Measurements from ENCODE around the gene BTG4. TPM values are rescaled to one million over a fixed set of nuclear protein-coding genes. Genes with fewer than 3 reads are reported as not detected.

BTG4 gene
- total RNA-seq: not detected in 2 replicates

GRCh38 chr11:111512296-111513239 is at the start of gene BTG4:
TSS of gene BTG4 (minus strand) at chr11:111512386. CDS start at chr11:111498776, 13,610 bp downstream.

GRCh38 chr11:111540114-111540936 is 28.1 kb upstream of the BTG4 start, which contains the start of gene LAYN:
TSS of gene LAYN (plus strand) at chr11:111540720. CDS start at chr11:111540844, 124 bp downstream.

GRCh38 chr11:111514216-111515031 is 2.2 kb upstream of the BTG4 start, which contains the start of gene HOATZ:
TSS of gene HOATZ (plus strand) at chr11:111514778. CDS start at chr11:111514785, 7 bp downstream.

Other genes with a start within 250 kb of the BTG4 start
- gene POU2AF3, start 213.8 kb downstream of the BTG4 start, total RNA-seq: not detected in 2 replicates
- not detected in 2 replicates for gene POU2AF1, start 133.1 kb downstream of the BTG4 start, total RNA-seq
- not detected in 2 replicates for gene HOATZ, start 2.4 kb upstream of the BTG4 start, total RNA-seq
- gene LAYN, start 28.3 kb upstream of the BTG4 start, total RNA-seq: 2.5 and 9.6 TPM in 2 replicates
- gene SIK2, start 90.1 kb upstream of the BTG4 start, total RNA-seq: 8.1 and 13.4 TPM in 2 replicates

All from cardiac atrium fibroblast (primary cell).